H9 (cell line): ENCODE data around the gene CD180. TPM values are rescaled to one million over a fixed set of nuclear protein-coding genes. Genes with fewer than 3 reads are reported as not detected.

Experiments
- DNase-seq: peaks from one replicate; pipeline ENCODE4 v3.0.0-alpha.2; 2017
- H2AFZ ChIP-seq: one replicate; pipeline ENCODE4 v1.6.1; 2013; ENCODE audit warnings: mild to moderate bottlenecking, low read length, control low read depth, moderate library complexity
- H2AK5ac ChIP-seq: 2 replicates; pipeline ENCODE4 v1.6.1; 2013; ENCODE audit warnings: low read length, control low read depth, mixed read lengths; ENCODE audit not compliant: insufficient read length
- H2BK120ac ChIP-seq: one replicate; pipeline ENCODE4 v1.6.1; 2013; ENCODE audit warnings: low read depth, mild to moderate bottlenecking, low read length, control low read depth, inconsistent platforms; ENCODE audit not compliant: poor library complexity, severe bottlenecking
- H2BK12ac ChIP-seq: 2 replicates; pipeline ENCODE4 v1.6.1; 2013; ENCODE audit warnings: low read length, control low read depth, mixed read lengths, low read depth; ENCODE audit not compliant: insufficient read length
- H2BK15ac ChIP-seq: 2 replicates; pipeline ENCODE4 v1.6.1; 2013; ENCODE audit warnings: low read depth, low read length, control low read depth
- H2BK20ac ChIP-seq: one replicate; pipeline ENCODE4 v1.6.1; 2013; ENCODE audit warnings: low read depth, mild to moderate bottlenecking, low read length, control low read depth, inconsistent platforms; ENCODE audit not compliant: poor library complexity, severe bottlenecking
- H2BK5ac ChIP-seq: 2 replicates; pipeline ENCODE4 v1.6.1; 2013; ENCODE audit warnings: low read length, control low read depth, mixed read lengths; ENCODE audit not compliant: insufficient read length
- H3K14ac ChIP-seq: 2 replicates; pipeline ENCODE4 v1.6.1; 2013; ENCODE audit warnings: low read length, control low read depth; ENCODE audit not compliant: insufficient read depth
- H3K18ac ChIP-seq: 2 replicates; pipeline ENCODE4 v1.6.1; 2013; ENCODE audit warnings: low read depth, mild to moderate bottlenecking, mixed read lengths, low read length, control low read depth; ENCODE audit not compliant: insufficient read length
- H3K23ac ChIP-seq: 2 replicates; pipeline ENCODE4 v1.6.1; 2013; ENCODE audit warnings: low read length, control low read depth, mixed read lengths, low read depth; ENCODE audit not compliant: insufficient read length
- H3K23me2 ChIP-seq: 2 replicates; pipeline ENCODE4 v1.6.1; 2013; ENCODE audit warnings: low read depth, mild to moderate bottlenecking, mixed read lengths, low read length, control low read depth; ENCODE audit not compliant: insufficient read length, poor library complexity, severe bottlenecking
- H3K27ac ChIP-seq: 2 replicates; pipeline ENCODE4 v1.5.1; 2013; ENCODE audit warnings: low read length, control low read depth, mixed read lengths, low read depth; ENCODE audit not compliant: insufficient read length
- H3K27me3 ChIP-seq: 2 replicates; pipeline ENCODE4 v1.6.1; 2013; ENCODE audit warnings: low read length, control low read depth, inconsistent platforms; ENCODE audit not compliant: insufficient read depth
- H3K4ac ChIP-seq: 2 replicates; pipeline ENCODE4 v1.6.1; 2013; ENCODE audit warnings: low read depth, mild to moderate bottlenecking, control low read depth, inconsistent platforms, low read length, moderate library complexity
- H3K4me1 ChIP-seq: 2 replicates; pipeline ENCODE4 v1.6.1; 2013; ENCODE audit warnings: low read length, control low read depth, inconsistent platforms; ENCODE audit not compliant: insufficient read depth
- H3K4me2 ChIP-seq: 2 replicates; pipeline ENCODE4 v1.6.1; 2013; ENCODE audit warnings: low read length, control low read depth, mixed read lengths; ENCODE audit not compliant: insufficient read length, insufficient read depth
- H3K56ac ChIP-seq: 2 replicates; pipeline ENCODE4 v1.6.1; 2013; ENCODE audit warnings: low read depth, mild to moderate bottlenecking, mixed read lengths, low read length, control low read depth; ENCODE audit not compliant: insufficient read length
- H3K79me1 ChIP-seq: 2 replicates; pipeline ENCODE4 v1.6.1; 2013; ENCODE audit warnings: low read depth, mild to moderate bottlenecking, moderate library complexity, low read length, control low read depth, inconsistent platforms; ENCODE audit not compliant: insufficient read depth, poor library complexity, severe bottlenecking
- H3K79me2 ChIP-seq: 2 replicates; pipeline ENCODE4 v1.6.1; 2013; ENCODE audit warnings: low read length, control low read depth, inconsistent platforms; ENCODE audit not compliant: insufficient read depth
- H3K9ac ChIP-seq: 2 replicates; pipeline ENCODE4 v1.6.1; 2013; ENCODE audit warnings: low read length, control low read depth, mixed read lengths; ENCODE audit not compliant: insufficient read length; ENCODE audit errors: extremely low read depth
- H3K9me3 ChIP-seq: one replicate; pipeline ENCODE4 v1.6.1; 2013; ENCODE audit warnings: low read depth, low read length, inconsistent platforms; ENCODE audit not compliant: control insufficient read depth
- H3T11ph ChIP-seq: one replicate; pipeline ENCODE4 v1.6.1; 2013; ENCODE audit warnings: mild to moderate bottlenecking, low read length, control low read depth, inconsistent platforms
- H4K20me1 ChIP-seq: one replicate; pipeline ENCODE4 v1.6.1; 2013; ENCODE audit not compliant: control insufficient read depth, insufficient read length, insufficient read depth
- H4K5ac ChIP-seq: 2 replicates; pipeline ENCODE4 v1.6.1; 2013; ENCODE audit warnings: low read depth, mild to moderate bottlenecking, mixed read lengths, low read length, control low read depth; ENCODE audit not compliant: insufficient read length
- H4K8ac ChIP-seq: replicated peaks from 2 replicates; pipeline ENCODE4 v1.6.1; 2013; ENCODE audit warnings: low read length, control low read depth, mixed read lengths, low read depth; ENCODE audit not compliant: insufficient read length
- H4K91ac ChIP-seq: 2 replicates; pipeline ENCODE4 v1.6.1; 2013; ENCODE audit warnings: low read depth, mild to moderate bottlenecking, moderate library complexity, mixed read lengths, low read length, control low read depth; ENCODE audit not compliant: insufficient read length
- H3K27ac Mint-ChIP-seq, 3 experiments: 2 replicates in 2 of 3; 3 replicates in 1 of 3; pipeline ENCODE4 v1.8.0; 2020 to 2021; ENCODE audit warnings: mixed read lengths in 3 of 3, mild to moderate bottlenecking in 1 of 3, moderate library complexity in 1 of 3
- H3K27me3 Mint-ChIP-seq: 2 replicates; pipeline ENCODE4 v1.8.0; 2021; ENCODE audit warnings: low read depth, mild to moderate bottlenecking, moderate library complexity, mixed read lengths
- H3K36me3 Mint-ChIP-seq, 3 experiments: 2 replicates in 2 of 3; 3 replicates in 1 of 3; pipeline ENCODE4 v1.8.0; 2020 to 2021; ENCODE audit warnings: low read depth in 3 of 3, mixed read lengths in 3 of 3; ENCODE audit not compliant: insufficient read depth in 1 of 3
- H3K4me1 Mint-ChIP-seq, 2 experiments: 2 replicates each; pipeline ENCODE4 v1.8.0; 2020; ENCODE audit warnings: mixed read lengths in 2 of 2
- H3K4me3 Mint-ChIP-seq, 2 experiments: 2 replicates in 1 of 2; 3 replicates in 1 of 2; pipeline ENCODE4 v1.8.0; 2020 to 2021; ENCODE audit warnings: mild to moderate bottlenecking in 2 of 2, mixed read lengths in 2 of 2, moderate library complexity in 1 of 2
- H3K9me3 Mint-ChIP-seq, 2 experiments: 2 replicates in 1 of 2; 3 replicates in 1 of 2; pipeline ENCODE4 v1.8.0; 2020; ENCODE audit warnings: mild to moderate bottlenecking in 2 of 2, mixed read lengths in 2 of 2, moderate library complexity in 1 of 2
- CTCF ChIP-seq: fragments of 200-600 bp; sonication (generic); conservative IDR thresholded peaks from 3 replicates; pipeline ENCODE4 v1.8.0; 2021; ENCODE audit warnings: antibody characterized with exemption, mild to moderate bottlenecking
- WGBS: extraction: QIAGEN DNeasy Blood & Tissue Kit; methylation state at CpG from one replicate; pipeline ENCODE4 v1.1.7; 2013; ENCODE audit warnings: missing lambda C conversion rate, low lambda C conversion rate, mixed read lengths; ENCODE audit not compliant: insufficient read length; ENCODE audit errors: extremely low coverage; 5-methylcytosine and 5-hydroxymethylcytosine counted together
- total RNA-seq: library from RNA; stranded (reverse); gene quantifications from 2 replicates; pipeline ENCODE4 v1.2.1, GENCODE V29; 2021

CD180 gene
- total RNA-seq, 1 experiment from 2014 or later = not detected

DNA sequence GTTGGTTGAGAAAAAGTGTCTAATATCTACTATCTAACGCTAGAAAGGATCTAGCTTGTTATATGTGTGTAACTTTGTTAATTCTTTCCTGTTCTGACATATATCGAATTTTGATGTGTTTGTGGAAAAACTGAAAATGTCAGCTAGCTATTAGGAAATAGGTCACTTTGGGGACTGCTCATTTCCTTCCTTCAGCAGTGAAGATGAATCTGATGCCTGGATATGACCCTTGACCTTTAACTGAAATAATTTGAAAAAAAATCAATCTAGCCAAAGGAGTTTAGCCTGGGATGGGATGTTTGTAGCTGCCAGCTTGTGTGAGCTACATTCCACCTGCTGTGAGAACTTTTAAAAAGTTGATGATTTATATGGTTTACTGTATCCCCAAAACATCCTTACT lies 66.8 kb downstream of the CD180 start:
- WGBS = no CpG with 5 or more reads among the region's 2 CpGs
- no peak for TF ChIP-seq CTCF
- H3K27ac ChIP-seq = no peak overlapping the region
- H2BK15ac ChIP-seq = no peak overlapping the region
- no peak overlapping the region for H4K91ac ChIP-seq
- H3K4me1 ChIP-seq = no peaks in the 10 kb centered on the region
- H2BK120ac ChIP-seq = no peak overlapping the region
- H3K79me1 ChIP-seq = no peaks in the 10 kb centered on the region
- no peak overlapping the region for H3K4ac ChIP-seq
- H4K8ac ChIP-seq = no peak overlapping the region
- no peaks in the 10 kb centered on the region for H3K27me3 ChIP-seq
- no peak overlapping the region for H3K4me3 Mint-ChIP-seq
- H3K14ac ChIP-seq = no peak overlapping the region
- H3K27me3 Mint-ChIP-seq = no peaks in the 10 kb centered on the region
- H3K9ac ChIP-seq = no peak overlapping the region
- H2BK20ac ChIP-seq = no peak overlapping the region
- no peaks in the 10 kb centered on the region for H4K20me1 ChIP-seq
- H3K9me3 ChIP-seq = no peaks in the 10 kb centered on the region
- no peak overlapping the region for H3K23ac ChIP-seq
- H3K23me2 ChIP-seq = no peaks in the 10 kb centered on the region
- no peak overlapping the region for H3K27ac Mint-ChIP-seq
- H3K4me2 ChIP-seq = no peak overlapping the region
- H3K9me3 Mint-ChIP-seq = peaks cover 0 to 3% of the 10 kb centered on the region in 2 experiments; a peak in 2 of 5 replicates
- peaks cover 0 to 7% (median 3%) of the 10 kb centered on the region in 3 experiments; a peak in 3 of 7 replicates for H3K36me3 Mint-ChIP-seq
- no peak overlapping the region for H4K5ac ChIP-seq
- no peaks in the 10 kb centered on the region for H3K4me1 Mint-ChIP-seq
- no peaks in the 10 kb centered on the region for H3K79me2 ChIP-seq
- H3K18ac ChIP-seq = no peak overlapping the region
- no peak overlapping the region for H2BK12ac ChIP-seq
- no peak overlapping the region for H3T11ph ChIP-seq
- DNase-seq = no peak
- H3K56ac ChIP-seq = no peak overlapping the region
- no peak overlapping the region for H2AFZ ChIP-seq
- H2AK5ac ChIP-seq = no peak overlapping the region
- no peak overlapping the region for H2BK5ac ChIP-seq
